Endodermal cell (in vitro differentiated cells): ENCODE data around the gene B4GALT6. TPM values are rescaled to one million over a fixed set of nuclear protein-coding genes. Genes with fewer than 3 reads are reported as not detected.

Experiments
- DNase-seq: peaks from one replicate; pipeline ENCODE4 v3.0.0-alpha.2; 2017
- H3K27ac ChIP-seq: 2 replicates; pipeline ENCODE4 v1.5.1; 2013; ENCODE audit warnings: mild to moderate bottlenecking, low read depth, low read length, moderate library complexity
- H3K27me3 ChIP-seq: 2 replicates; pipeline ENCODE4 v1.6.1; 2013; ENCODE audit warnings: mild to moderate bottlenecking, low read length, moderate library complexity; ENCODE audit not compliant: insufficient read depth, control insufficient read depth, poor library complexity, severe bottlenecking
- H3K36me3 ChIP-seq: 2 replicates; pipeline ENCODE4 v1.7.0; 2013; ENCODE audit warnings: mild to moderate bottlenecking, low read length, moderate library complexity; ENCODE audit not compliant: control insufficient read depth, insufficient read depth
- H3K4me1 ChIP-seq: one replicate; pipeline ENCODE4 v1.7.0; 2013; ENCODE audit warnings: low read length; ENCODE audit not compliant: control insufficient read depth, insufficient read depth
- H3K4me3 ChIP-seq: 2 replicates; pipeline ENCODE4 v1.5.1; 2013; ENCODE audit warnings: mild to moderate bottlenecking, low read length, moderate library complexity
- H3K9ac ChIP-seq: 2 replicates; pipeline ENCODE4 v1.6.1; 2013; ENCODE audit warnings: mild to moderate bottlenecking, low read length, moderate library complexity; ENCODE audit not compliant: poor library complexity, severe bottlenecking; ENCODE audit errors: extremely low read depth
- H3K9me3 ChIP-seq: 2 replicates; pipeline ENCODE4 v1.6.1; 2013; ENCODE audit warnings: mild to moderate bottlenecking, low read length, moderate library complexity; ENCODE audit not compliant: control insufficient read depth
- H3K27ac Mint-ChIP-seq: 2 replicates; pipeline ENCODE4 v1.8.0; 2020; ENCODE audit warnings: mixed read lengths
- H3K27me3 Mint-ChIP-seq: 2 replicates; pipeline ENCODE4 v1.8.0; 2021; ENCODE audit warnings: mild to moderate bottlenecking, mixed read lengths; ENCODE audit not compliant: insufficient read depth
- H3K36me3 Mint-ChIP-seq: 2 replicates; pipeline ENCODE4 v1.8.0; 2020; ENCODE audit warnings: low read depth, mixed read lengths
- H3K4me1 Mint-ChIP-seq: 2 replicates; pipeline ENCODE4 v1.8.0; 2020; ENCODE audit warnings: mixed read lengths
- H3K4me3 Mint-ChIP-seq: 2 replicates; pipeline ENCODE4 v1.8.0; 2020; ENCODE audit warnings: mild to moderate bottlenecking, moderate library complexity, mixed read lengths
- H3K9me3 Mint-ChIP-seq: 2 replicates; pipeline ENCODE4 v1.8.0; 2020; ENCODE audit warnings: mild to moderate bottlenecking, mixed read lengths
- CTCF ChIP-seq: fragments of 200-600 bp; sonication (generic); conservative IDR thresholded peaks from 2 replicates; pipeline ENCODE4 v1.5.0; 2021; ENCODE audit warnings: antibody characterized with exemption, mild to moderate bottlenecking
- WGBS, 2 experiments: methylation state at CpG; one replicate each; pipeline versions ENCODE4 v1.1.5 to v1.1.7; 2013; ENCODE audit warnings: missing lambda C conversion rate in 2 of 2, mixed read lengths in 1 of 2; ENCODE audit not compliant: insufficient coverage in 1 of 2, insufficient read length in 1 of 2; 5-methylcytosine and 5-hydroxymethylcytosine counted together
- total RNA-seq, 2 donors: library from RNA; stranded (reverse); fragmentation: NEBNext Ultra II Directional in 1 of 2; extraction: Animal tissue kit (Norgen Biotek cat#: 25700) in 1 of 2; gene quantifications; 2 replicates in 1 of 2; 3 replicates in 1 of 2; pipeline ENCODE4 v1.2.1, GENCODE V29; 2021

The B4GALT6 gene
- total RNA-seq, 2 donors from 2014 or later, result 47.7 to 48.4 TPM

GRCh38 chr18:31661965-31662364 is 22.4 kb downstream of the B4GALT6 start:
- Histone ChIP-seq H3K4me1 (no peaks in the 10 kb centered on the region), H3K27ac (no peak overlapping the region), H3K9me3 (peaks cover 3% of the 10 kb centered on the region), H3K27me3 (no peaks in the 10 kb centered on the region), H3K4me3 (no peak overlapping the region), H3K9ac (no peak overlapping the region), H3K36me3 (no peaks in the 10 kb centered on the region)
- no peak for TF ChIP-seq CTCF
- no peak for DNase-seq
- peaks cover 5% of the 10 kb centered on the region for H3K9me3 Mint-ChIP-seq
- H3K4me1 Mint-ChIP-seq, result peaks cover 11% of the 10 kb centered on the region
- H3K4me3 Mint-ChIP-seq, result no peak overlapping the region
- no peaks in the 10 kb centered on the region for H3K27me3 Mint-ChIP-seq
- H3K36me3 Mint-ChIP-seq, result peaks cover 51% of the 10 kb centered on the region
- H3K27ac Mint-ChIP-seq, result no peak overlapping the region
- WGBS, 2 experiments, result 81 to 90% methylated on average over 2 to 3 of the region's 3 CpGs

- no peak for DNase-seq
- H3K9ac ChIP-seq, result no peak overlapping the region
- 91% methylated on average over 3 of the region's 4 CpGs; no CpG with 5 or more reads in 1 of the 2 experiments for WGBS, 2 experiments
Observed at GRCh38 chr18:31660763-31661162, 23.6 kb downstream of the B4GALT6 start.

GRCh38 chr18:31659576-31660177 is 24.7 kb downstream of the B4GALT6 start:
- no peak for DNase-seq
- no peak overlapping the region for H3K27ac Mint-ChIP-seq
- H3K27me3 ChIP-seq, result no peaks in the 10 kb centered on the region
- peaks cover 5% of the 10 kb centered on the region for H3K9me3 Mint-ChIP-seq
- H3K4me1 Mint-ChIP-seq, result peaks cover 11% of the 10 kb centered on the region
- H3K36me3 Mint-ChIP-seq, result peaks cover 56% of the 10 kb centered on the region
- no peak for TF ChIP-seq CTCF
- no peak overlapping the region for H3K9ac ChIP-seq
- no peaks in the 10 kb centered on the region for H3K4me1 ChIP-seq
- no peak overlapping the region for H3K4me3 Mint-ChIP-seq
- H3K4me3 ChIP-seq, result no peak overlapping the region
- 88% methylated on average over 1 of the region's 1 CpG; no CpG with 5 or more reads in 1 of the 2 experiments for WGBS, 2 experiments
- H3K27ac ChIP-seq, result no peak overlapping the region
- no peaks in the 10 kb centered on the region for H3K36me3 ChIP-seq
- no peaks in the 10 kb centered on the region for H3K27me3 Mint-ChIP-seq
- peaks cover 3% of the 10 kb centered on the region for H3K9me3 ChIP-seq

More at GRCh38 chr18:31660763-31661162, 23.6 kb downstream of the B4GALT6 start:
- Mint-ChIP-seq H3K9me3 (peaks cover 5% of the 10 kb centered on the region), H3K27ac (no peak overlapping the region), H3K27me3 (no peaks in the 10 kb centered on the region), H3K4me3 (no peak overlapping the region), H3K4me1 (peaks cover 11% of the 10 kb centered on the region), H3K36me3 (peaks cover 51% of the 10 kb centered on the region)
- H3K36me3 ChIP-seq, result no peaks in the 10 kb centered on the region
- peaks cover 3% of the 10 kb centered on the region for H3K9me3 ChIP-seq
- H3K27ac ChIP-seq, result no peak overlapping the region
- H3K4me3 ChIP-seq, result no peak overlapping the region
- TF ChIP-seq CTCF, result no peak
- H3K27me3 ChIP-seq, result no peaks in the 10 kb centered on the region
- H3K4me1 ChIP-seq, result no peaks in the 10 kb centered on the region
